Liver (tissue), 9 donors: ENCODE measurements around the gene MAP1LC3B. TPM values are rescaled to one million over a fixed set of nuclear protein-coding genes. Genes with fewer than 3 reads are reported as not detected.
A peak's percentile ranks its signal among the peaks of the same experiment; 100 is the strongest.

Source experiments
- DNase-seq: peaks from one replicate; pipeline ENCODE4 v3.0.0-alpha.2; 2017; ENCODE audit warnings: low spot score
- H3K27ac ChIP-seq, 2 donors: one replicate each; pipeline ENCODE4 v1.7.0; 2013; ENCODE audit warnings: inconsistent platforms in 2 of 2, low read length in 2 of 2, control low read depth in 1 of 2, low read depth in 1 of 2, mild to moderate bottlenecking in 1 of 2
- H3K27me3 ChIP-seq, 4 donors: one replicate each; pipeline versions ENCODE4 v1.6.1 to v1.7.0; 2013; ENCODE audit warnings: low read length in 3 of 4, inconsistent platforms in 1 of 4, mild to moderate bottlenecking in 1 of 4, moderate library complexity in 1 of 4; ENCODE audit not compliant: control insufficient read depth in 4 of 4, insufficient read depth in 4 of 4
- H3K36me3 ChIP-seq, 4 donors: one replicate each; pipeline versions ENCODE4 v1.6.1 to v1.7.0; 2013; ENCODE audit warnings: low read length in 3 of 4, mild to moderate bottlenecking in 3 of 4, low read depth in 1 of 4, moderate library complexity in 1 of 4; ENCODE audit not compliant: control insufficient read depth in 4 of 4, insufficient read depth in 3 of 4
- H3K4me1 ChIP-seq, 4 donors: one replicate each; pipeline versions ENCODE4 v1.6.1 to v1.7.0; 2013; ENCODE audit warnings: low read length in 3 of 4, mild to moderate bottlenecking in 3 of 4, moderate library complexity in 1 of 4; ENCODE audit not compliant: control insufficient read depth in 4 of 4, insufficient read depth in 4 of 4
- H3K4me3 ChIP-seq, 3 donors: one replicate each; pipeline versions ENCODE4 v1.6.1 to v1.7.0; 2013; ENCODE audit warnings: low read length in 3 of 3, control low read depth in 1 of 3, low read depth in 1 of 3, mild to moderate bottlenecking in 1 of 3
- H3K9ac ChIP-seq, 2 donors: one replicate each; pipeline ENCODE4 v1.7.0; 2013; ENCODE audit warnings: low read length in 2 of 2, mild to moderate bottlenecking in 2 of 2, moderate library complexity in 2 of 2, control low read depth in 1 of 2, low read depth in 1 of 2
- H3K9me3 ChIP-seq, 4 donors: one replicate each; pipeline versions ENCODE4 v1.6.1 to v1.7.0; 2013; ENCODE audit warnings: low read length in 3 of 4; ENCODE audit not compliant: control insufficient read depth in 4 of 4
- ATF3 ChIP-seq: IDR thresholded peaks from 2 replicates; pipeline ENCODE4 v1.6.1; 2016; ENCODE audit warnings: antibody characterized with exemption
- CTCF ChIP-seq: fragments of 150-350 bp; IDR thresholded peaks from 2 replicates; pipeline ENCODE4 v1.5.1; 2017; ENCODE audit warnings: improper control_type of control experiment, low read depth, low read length; ENCODE audit not compliant: missing input control
- EGR1 ChIP-seq, 2 donors: IDR thresholded peaks; 2 replicates each; pipeline ENCODE4 v1.6.1; 2016 to 2018; ENCODE audit warnings: antibody characterized with exemption in 2 of 2, low read depth in 2 of 2
- FOXA1 ChIP-seq: IDR thresholded peaks from 2 replicates; pipeline ENCODE4 v1.6.1; 2016; ENCODE audit warnings: antibody characterized with exemption
- FOXA2 ChIP-seq: IDR thresholded peaks from 2 replicates; pipeline ENCODE4 v1.6.1; 2016; ENCODE audit warnings: antibody characterized with exemption
- GABPA ChIP-seq, 2 donors: IDR thresholded peaks in 1 of 2; conservative IDR thresholded peaks in 1 of 2; 2 replicates each; pipeline ENCODE4 v1.6.1; 2016; ENCODE audit warnings: antibody characterized with exemption in 2 of 2, mild to moderate bottlenecking in 1 of 2, moderate library complexity in 1 of 2
- HNF4A ChIP-seq, 2 donors: conservative IDR thresholded peaks; 2 replicates each; pipeline ENCODE4 v1.6.1; 2016; ENCODE audit warnings: antibody characterized with exemption in 2 of 2, mild to moderate bottlenecking in 2 of 2
- HNF4G ChIP-seq: IDR thresholded peaks from 2 replicates; pipeline ENCODE4 v1.6.1; 2016; ENCODE audit warnings: antibody characterized with exemption
- JUND ChIP-seq, 2 donors: IDR thresholded peaks; 2 replicates each; pipeline ENCODE4 v1.6.1; 2016; ENCODE audit warnings: antibody characterized with exemption in 2 of 2
- NR2F2 ChIP-seq: IDR thresholded peaks from 2 replicates; pipeline ENCODE4 v1.6.1; 2016; ENCODE audit warnings: antibody characterized with exemption
- RAD21 ChIP-seq, 2 donors: IDR thresholded peaks; 2 replicates each; pipeline ENCODE4 v1.6.1; 2016; ENCODE audit warnings: antibody characterized with exemption in 2 of 2, mild to moderate bottlenecking in 2 of 2
- REST ChIP-seq: IDR thresholded peaks from 2 replicates; pipeline ENCODE4 v1.6.1; 2016; ENCODE audit warnings: antibody characterized with exemption, mild to moderate bottlenecking
- RXRA ChIP-seq, 2 donors: IDR thresholded peaks; 2 replicates each; pipeline ENCODE4 v1.6.1; 2017 to 2018; ENCODE audit warnings: antibody characterized with exemption in 2 of 2, mild to moderate bottlenecking in 1 of 2
- SP1 ChIP-seq: IDR thresholded peaks from 2 replicates; pipeline ENCODE4 v1.6.1; 2018; ENCODE audit warnings: antibody characterized with exemption, mild to moderate bottlenecking
- TAF1 ChIP-seq: conservative IDR thresholded peaks from 2 replicates; pipeline ENCODE4 v1.6.1; 2016; ENCODE audit warnings: antibody characterized with exemption, mild to moderate bottlenecking
- YY1 ChIP-seq: IDR thresholded peaks from 2 replicates; pipeline ENCODE4 v1.6.1; 2016; ENCODE audit warnings: antibody characterized with exemption, mild to moderate bottlenecking
- ZBTB33 ChIP-seq: IDR thresholded peaks from 2 replicates; pipeline ENCODE4 v1.6.1; 2016; ENCODE audit warnings: antibody characterized with exemption
- WGBS: extraction: QIAGEN DNeasy Blood & Tissue Kit; methylation state at CpG from one replicate; pipeline ENCODE4 v1.1.7; 2013; 5-methylcytosine and 5-hydroxymethylcytosine counted together
- polyA plus RNA-seq, 2 donors: library from polyadenylated mRNA; stranded (reverse) in 1 of 2; unstranded in 1 of 2; fragments of 200-250 nt in 1 of 2; fragments of >200 nt in 1 of 2; fragmentation: Nextera tagmentation in 1 of 2; extraction: Ambion mirVana in 1 of 2; gene quantifications; one replicate each; pipeline versions ENCODE4 v1.2.1 to v1.2.3, GENCODE V29; 2013 to 2015
- total RNA-seq, 2 donors: library from RNA; depleted of rRNA; stranded (reverse); fragments of >200 nt; gene quantifications; one replicate each; pipeline ENCODE4 v1.2.3, GENCODE V29; 2014
- TF ChIP-seq, protein P1 (sequence below): IDR thresholded peaks from 2 replicates; pipeline ENCODE4 v1.6.1; 2016; ENCODE audit warnings: antibody characterized with exemption
- donor health status: healthy.
- donor health status: healthy.
- donor health status: healthy.
- donor health status: healthy.
- donor health status: healthy.

Gene MAP1LC3B
- total RNA-seq (10 to 100 TPM; 10.3 to 14.1 TPM), polyA plus RNA-seq (10 to 100 TPM; 17.3 to 36.3 TPM)

DNA sequence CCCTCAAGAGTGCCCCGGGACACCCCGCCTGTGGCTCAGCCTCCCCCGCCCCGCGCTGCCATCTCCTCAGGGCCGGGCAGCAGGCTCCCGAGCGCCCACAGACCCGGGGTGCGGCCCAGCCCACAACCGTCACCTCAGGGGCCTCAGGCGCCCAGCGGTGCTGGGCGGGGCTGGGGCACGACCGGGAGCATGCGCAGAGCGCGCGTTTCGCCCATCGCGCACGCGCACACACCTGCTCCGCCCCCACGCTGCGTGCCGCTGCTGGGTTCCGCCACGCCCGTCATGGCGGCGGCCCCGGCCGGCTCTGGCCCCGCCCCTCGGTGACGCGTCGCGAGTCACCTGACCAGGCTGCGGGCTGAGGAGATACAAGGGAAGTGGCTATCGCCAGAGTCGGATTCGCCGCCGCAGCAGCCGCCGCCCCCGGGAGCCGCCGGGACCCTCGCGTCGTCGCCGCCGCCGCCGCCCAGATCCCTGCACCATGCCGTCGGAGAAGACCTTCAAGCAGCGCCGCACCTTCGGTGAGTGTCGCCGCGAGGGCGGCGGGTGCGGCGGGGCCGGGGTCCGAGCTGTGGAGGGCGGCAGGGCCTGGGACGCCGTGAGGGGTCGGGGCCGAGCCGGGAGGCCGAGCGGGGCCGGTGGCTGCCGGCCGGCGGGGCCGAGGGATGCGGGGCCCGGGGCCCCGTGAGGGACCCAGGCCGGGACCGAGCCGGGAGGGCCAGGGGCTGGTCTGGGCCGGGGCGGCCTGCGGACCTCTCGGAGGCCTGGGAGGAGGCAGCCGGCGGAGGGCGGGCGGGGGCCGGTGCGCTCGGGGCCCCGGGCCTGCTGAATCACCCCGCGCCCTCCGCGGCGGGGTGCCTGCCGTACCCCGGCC is at the start of gene MAP1LC3B:
MAP1LC3B (plus strand) TSS at position 387 of the 871 bp plus-strand sequence; CDS start at position 479, 92 bp downstream.
- no peaks in the 10 kb centered on the region for H3K27me3 ChIP-seq
- TF ChIP-seq HNF4G (no peak), GABPA (IDR thresholded peaks at IDR 0.05 in 1 of 2, conservative IDR thresholded peaks at IDR 0.05 in 1 of 2) (no peak), REST (peak; percentile 25), SP1 (peak; percentile 6), YY1 (peak; percentile 97), FOXA2 (no peak), FOXA1 (no peak), RAD21 (IDR thresholded peaks at IDR 0.05) (no peak), HNF4A (conservative IDR thresholded peaks at IDR 0.05) (no peak), EGR1 (IDR thresholded peaks at IDR 0.05; ENCODE audit: low read depth in 2 of 2) (peak in 1 of 2 donors; percentile 90), TAF1 (no peak), NR2F2 (no peak), CTCF (no peak), ATF3 (no peak), ZBTB33 (no peak), JUND (IDR thresholded peaks at IDR 0.05) (no peak), RXRA (IDR thresholded peaks at IDR 0.05) (no peak)
- TF ChIP-seq, protein P1, sequence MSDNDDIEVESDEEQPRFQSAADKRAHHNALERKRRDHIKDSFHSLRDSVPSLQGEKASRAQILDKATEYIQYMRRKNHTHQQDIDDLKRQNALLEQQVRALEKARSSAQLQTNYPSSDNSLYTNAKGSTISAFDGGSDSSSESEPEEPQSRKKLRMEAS = no peak
- WGBS = under 1% methylated on average over 113 of the region's 113 CpGs

More for the DNA sequence above, at the start of gene MAP1LC3B:
- Histone ChIP-seq H3K4me3 (peak within 1 kb of the TSS; percentile 95 to 96 (median 96)), H3K9ac (peak within 1 kb of the TSS; percentile 94 to 97), H3K4me1 (peaks cover 14 to 40% (median 18%) of the 10 kb centered on the region in 4 donors), H3K36me3 (peaks cover 0 to 4% (median 1%) of the 10 kb centered on the region in 4 donors), H3K9me3 (no peaks in the 10 kb centered on the region), H3K27ac (peak within 1 kb of the TSS; percentile 99)
- peak; percentile 100 for DNase-seq
